ENCODE data around the gene IL18.
A peak's percentile ranks its signal among the peaks of the same experiment; 100 is the strongest.
"Not testable (repeated sequence)": the region's sequence is repeated elsewhere in the genome, so short reads cannot be mapped to it uniquely, and the experiment has no call there.

The IL18 gene

GRCh38 chr11:112106070-112106469 is 57.8 kb downstream of the IL18 start:
- ATAC-seq: no peak
- no peak for DNase-seq
- no peak overlapping the region for H3K4me3 Mint-ChIP-seq
- no peak overlapping the region for H3K27ac Mint-ChIP-seq
- H3K4me1 Mint-ChIP-seq: no peaks in the 10 kb centered on the region
- no peaks in the 10 kb centered on the region for H3K27me3 Mint-ChIP-seq
- no peaks in the 10 kb centered on the region for H3K9me3 Mint-ChIP-seq

DNA sequence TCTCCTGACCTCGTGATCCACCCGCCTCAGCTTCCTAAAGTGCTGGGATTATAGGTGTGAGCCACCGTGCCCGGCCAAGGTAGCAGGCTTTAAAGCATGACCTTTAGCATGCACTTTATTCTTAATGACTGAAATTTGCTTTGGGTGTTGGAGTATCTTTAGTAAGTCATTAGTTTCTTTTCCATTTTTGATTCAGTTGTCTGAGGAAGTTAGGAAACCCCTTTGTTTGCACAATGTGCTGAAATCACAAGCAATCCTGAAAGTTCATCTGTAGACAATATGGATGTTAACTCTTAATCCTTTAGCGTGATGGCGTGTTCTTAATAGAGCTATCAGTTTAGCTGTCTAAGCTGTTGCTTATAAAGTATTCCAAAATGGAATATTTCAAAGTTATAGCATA is 60.4 kb downstream of the IL18 start:
- Mint-ChIP-seq H3K9me3 (no peaks in the 10 kb centered on the region), H3K4me1 (no peaks in the 10 kb centered on the region), H3K27me3 (no peaks in the 10 kb centered on the region), H3K27ac (peak overlapping the region in 1 of 2 donors; percentile 42), H3K4me3 (no peak overlapping the region)
- ATAC-seq (no peak), DNase-seq (no peak)

- H3K9me3 Mint-ChIP-seq: no peaks in the 10 kb centered on the region
- H3K4me3 Mint-ChIP-seq: no peak overlapping the region
These were observed 63.4 kb downstream of the IL18 start for GRCh38 chr11:112100462-112100861.

GRCh38 chr11:112097734-112098528 is 66.0 kb downstream of the IL18 start:
- Mint-ChIP-seq H3K4me3 (no peak overlapping the region), H3K27me3 (no peaks in the 10 kb centered on the region), H3K9me3 (no peaks in the 10 kb centered on the region), H3K4me1 (no peaks in the 10 kb centered on the region), H3K27ac (peak overlapping the region in 1 of 2 donors; percentile 16)
- ATAC-seq (no peak), DNase-seq (no peak)

More at GRCh38 chr11:112100462-112100861, 63.4 kb downstream of the IL18 start:
- H3K27me3 Mint-ChIP-seq: no peaks in the 10 kb centered on the region
- H3K27ac Mint-ChIP-seq: peak overlapping the region in 1 of 2 donors; percentile 9
- ATAC-seq: no peak
- no peaks in the 10 kb centered on the region for H3K4me1 Mint-ChIP-seq
- no peak for DNase-seq

DNA sequence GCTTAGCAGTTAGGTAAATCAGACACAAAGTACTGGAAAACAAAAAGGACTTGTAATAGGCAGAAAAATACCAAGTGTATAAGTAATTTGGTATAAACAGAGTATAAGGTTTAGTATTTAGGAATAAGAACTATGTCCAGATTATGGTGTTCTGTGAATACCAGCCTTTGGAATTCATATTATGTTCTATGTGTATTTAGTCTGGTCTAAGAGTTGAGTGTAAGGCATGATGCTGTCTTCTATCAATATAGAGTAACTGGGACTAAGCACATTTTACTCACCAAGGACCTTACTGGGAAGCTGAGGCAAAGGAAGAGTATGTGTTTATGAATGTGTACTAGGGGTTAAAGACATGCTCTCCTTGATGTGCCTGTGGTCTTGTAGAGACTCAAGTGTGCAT is 67.7 kb downstream of the IL18 start:
- no peak for ATAC-seq

GRCh38 chr11:112095302-112095701 is 68.6 kb downstream of the IL18 start:
- not testable (repeated sequence) for H3K4me1 Mint-ChIP-seq, H3K27me3 Mint-ChIP-seq, H3K4me3 Mint-ChIP-seq, H3K9me3 Mint-ChIP-seq, DNase-seq, H3K27ac Mint-ChIP-seq, ATAC-seq

More for the DNA sequence above, 67.7 kb downstream of the IL18 start:
- no peaks in the 10 kb centered on the region for H3K4me1 Mint-ChIP-seq
- no peaks in the 10 kb centered on the region for H3K9me3 Mint-ChIP-seq
- no peak overlapping the region for H3K4me3 Mint-ChIP-seq
- no peaks in the 10 kb centered on the region for H3K27me3 Mint-ChIP-seq
- no peak for DNase-seq
- peak overlapping the region in 1 of 2 donors; percentile 27 for H3K27ac Mint-ChIP-seq
